Neutrophil (primary cell): ENCODE data around the gene RPLP1.

ENCODE experiments used
- H3K27ac ChIP-seq: fragments of 200-600 bp; sonication (generic); 2 replicates; pipeline ENCODE4 v1.5.1; 2016; ENCODE audit warnings: mild to moderate bottlenecking, moderate library complexity
- H3K27me3 ChIP-seq: fragments of 200-600 bp; sonication (generic); 2 replicates; pipeline ENCODE4 v1.6.0; 2016; ENCODE audit warnings: mild to moderate bottlenecking
- H3K36me3 ChIP-seq: fragments of 200-600 bp; sonication (generic); 2 replicates; pipeline ENCODE4 v1.5.1; 2017
- H3K4me1 ChIP-seq, 2 experiments: fragments of 200-600 bp in 1 of 2; sonication (generic) in 1 of 2; 1 replicate in 1 of 2; 2 replicates in 1 of 2; pipeline versions ENCODE4 v1.5.1 to v1.6.1; 2013 to 2016; ENCODE audit warnings: low read depth in 1 of 2, low read length in 1 of 2, mild to moderate bottlenecking in 1 of 2, moderate library complexity in 1 of 2; ENCODE audit not compliant: control insufficient read depth in 1 of 2, insufficient read depth in 1 of 2
- H3K4me3 ChIP-seq, 2 experiments: fragments of 200-600 bp in 1 of 2; sonication (generic) in 1 of 2; 1 replicate in 1 of 2; 2 replicates in 1 of 2; pipeline ENCODE4 v1.5.1; 2013 to 2016; ENCODE audit warnings: low read depth in 1 of 2, low read length in 1 of 2, mild to moderate bottlenecking in 1 of 2, moderate library complexity in 1 of 2
- H3K9me3 ChIP-seq: fragments of 200-600 bp; sonication (generic); 2 replicates; pipeline ENCODE4 v1.5.1; 2016
- CTCF ChIP-seq: fragments of 200-600 bp; sonication (generic); IDR thresholded peaks from 2 replicates; pipeline ENCODE4 v1.5.1; 2016; ENCODE audit warnings: antibody characterized with exemption

Gene RPLP1

GRCh38 chr15:69490356-69491037 is 37.9 kb downstream of the RPLP1 start:
- H3K4me3 ChIP-seq, result no peak overlapping the region
- H3K27ac ChIP-seq, result no peak overlapping the region
- no peak for TF ChIP-seq CTCF
- H3K9me3 ChIP-seq, result no peaks in the 10 kb centered on the region
- H3K27me3 ChIP-seq, result no peaks in the 10 kb centered on the region
- no peaks in the 10 kb centered on the region for H3K4me1 ChIP-seq
- no peaks in the 10 kb centered on the region for H3K36me3 ChIP-seq

DNA sequence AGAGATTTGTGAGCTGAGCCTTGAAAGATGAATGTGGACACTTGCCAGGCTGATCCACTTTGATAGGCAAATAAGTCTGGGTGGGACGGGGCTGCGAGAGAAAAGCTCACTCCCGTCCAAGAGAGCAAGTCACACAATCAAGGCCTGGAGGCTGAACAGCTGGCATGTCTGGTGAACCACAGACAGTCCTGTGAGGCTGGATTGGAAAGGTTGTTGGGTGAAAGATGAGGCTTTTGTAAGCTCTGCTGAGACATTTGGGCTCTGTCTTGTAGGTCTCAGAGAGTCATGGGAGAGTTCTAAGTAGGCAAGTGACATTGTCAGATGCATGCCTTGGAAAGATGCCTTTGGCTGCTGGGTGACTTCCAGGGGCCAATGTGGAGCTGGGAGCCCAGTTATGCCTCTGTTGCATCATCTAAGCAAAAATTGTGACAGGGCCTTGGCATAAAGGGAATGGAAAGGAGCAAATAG is 38.5 kb downstream of the RPLP1 start:
- no peak for TF ChIP-seq CTCF
- H3K4me1 ChIP-seq, result no peaks in the 10 kb centered on the region
- H3K27ac ChIP-seq, result no peak overlapping the region
- no peaks in the 10 kb centered on the region for H3K36me3 ChIP-seq
- no peaks in the 10 kb centered on the region for H3K27me3 ChIP-seq
- H3K4me3 ChIP-seq, result no peak overlapping the region
- H3K9me3 ChIP-seq, result no peaks in the 10 kb centered on the region

- Histone ChIP-seq H3K36me3 (no peaks in the 10 kb centered on the region), H3K27me3 (no peaks in the 10 kb centered on the region), H3K4me1 (no peaks in the 10 kb centered on the region), H3K27ac (no peak overlapping the region), H3K4me3 (no peak overlapping the region), H3K9me3 (no peaks in the 10 kb centered on the region)
- no peak for TF ChIP-seq CTCF
These were observed 40.8 kb downstream of the RPLP1 start for GRCh38 chr15:69493406-69493805.

DNA sequence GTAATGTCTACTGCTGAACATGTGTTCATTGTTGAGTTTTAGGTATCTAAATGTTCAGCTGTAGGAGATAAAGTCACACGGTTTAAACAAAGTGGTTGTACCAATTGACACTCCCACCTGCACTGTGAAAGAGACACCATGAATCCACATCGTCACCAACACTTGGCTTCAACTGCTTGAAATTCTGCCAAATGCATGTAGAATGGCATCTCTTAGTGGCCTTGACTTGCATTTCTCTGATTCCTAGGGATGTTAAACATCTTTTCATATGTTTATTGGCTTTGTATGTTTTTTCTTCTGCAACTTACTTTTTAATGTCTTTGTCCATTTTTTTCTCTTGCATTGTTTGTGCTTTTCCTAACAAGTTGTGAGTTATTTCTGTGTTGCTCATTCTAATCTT is 43.4 kb downstream of the RPLP1 start:
- H3K27ac ChIP-seq, result no peak overlapping the region
- no peaks in the 10 kb centered on the region for H3K36me3 ChIP-seq
- H3K27me3 ChIP-seq, result no peaks in the 10 kb centered on the region
- no peaks in the 10 kb centered on the region for H3K9me3 ChIP-seq
- H3K4me1 ChIP-seq, result no peaks in the 10 kb centered on the region
- TF ChIP-seq CTCF, result no peak
- no peak overlapping the region for H3K4me3 ChIP-seq

GRCh38 chr15:69497076-69497475 is 44.5 kb downstream of the RPLP1 start:
- Histone ChIP-seq H3K4me1 (no peaks in the 10 kb centered on the region), H3K36me3 (no peaks in the 10 kb centered on the region), H3K9me3 (no peaks in the 10 kb centered on the region), H3K27ac (no peak overlapping the region), H3K4me3 (no peak overlapping the region), H3K27me3 (no peaks in the 10 kb centered on the region)
- no peak for TF ChIP-seq CTCF
